NCI-H2227 treated with DMSO at 0.1 percent for 48 hours (cell line): ENCODE results near the gene RNF144B.

Source experiments
- DNase-seq: peaks from one replicate; lab custom pipeline; 2025; lab: John Stamatoyannopoulos, UW

Gene RNF144B

GRCh38 chr6:18488526-18489270, 101.5 kb downstream of the RNF144B start:
- no peak for DNase-seq

- no peak for DNase-seq
These were observed 102.2 kb downstream of the RNF144B start for GRCh38 chr6:18489335-18489734.

GRCh38 chr6:18491308-18492045, 104.3 kb downstream of the RNF144B start:
- DNase-seq = no peak

GRCh38 chr6:18492972-18493371, 105.8 kb downstream of the RNF144B start:
- DNase-seq = no peak

GRCh38 chr6:18493382-18493891, 106.3 kb downstream of the RNF144B start:
- no peak for DNase-seq

GRCh38 chr6:18493925-18494324, 106.8 kb downstream of the RNF144B start:
- DNase-seq = no peak

- no peak for DNase-seq
These were observed 108.1 kb downstream of the RNF144B start for GRCh38 chr6:18495236-18495635.

GRCh38 chr6:18496462-18496861, 109.3 kb downstream of the RNF144B start:
- DNase-seq = no peak

GRCh38 chr6:18497006-18497405, 109.9 kb downstream of the RNF144B start:
- DNase-seq = no peak

- DNase-seq = no peak
These were observed 111.3 kb downstream of the RNF144B start for GRCh38 chr6:18498408-18498807.

- no peak for DNase-seq
These were observed 113.9 kb downstream of the RNF144B start for GRCh38 chr6:18500921-18501662.

- DNase-seq = no peak
These were observed 114.5 kb downstream of the RNF144B start for GRCh38 chr6:18501663-18502013.

GRCh38 chr6:18503206-18503592, 116.0 kb downstream of the RNF144B start:
- DNase-seq = no peak

- DNase-seq = peak; percentile 83
These were observed 116.6 kb downstream of the RNF144B start for GRCh38 chr6:18503593-18504231.

- no peak for DNase-seq
These were observed 117.1 kb downstream of the RNF144B start for GRCh38 chr6:18504232-18504596.

- DNase-seq = peak; percentile 40
These were observed 119.3 kb downstream of the RNF144B start for GRCh38 chr6:18506382-18507017.

GRCh38 chr6:18507018-18507415, 119.9 kb downstream of the RNF144B start:
- peak; percentile 32 for DNase-seq

- no peak for DNase-seq
These were observed 120.4 kb downstream of the RNF144B start for GRCh38 chr6:18507561-18507960.

- no peak for DNase-seq
These were observed 122.9 kb downstream of the RNF144B start for GRCh38 chr6:18509871-18510643.

GRCh38 chr6:18510644-18511033, 123.5 kb downstream of the RNF144B start:
- no peak for DNase-seq

- no peak for DNase-seq
These were observed 124.1 kb downstream of the RNF144B start for GRCh38 chr6:18511211-18511610.
